ENCODE data around the gene IRX4. TPM values are rescaled to one million over a fixed set of nuclear protein-coding genes. Genes with fewer than 3 reads are reported as not detected.

The IRX4 gene
- total and polyA plus RNA-seq, 9 of the 15 experiments (the other 6 are each of a cell fraction or from before 2014, with no cell fraction given): not detected

- H2AFZ ChIP-seq (ENCODE audit: low read depth, low read length): no peak overlapping the region
- in situ Hi-C loops (cut with MboI): no loop called here
- peaks cover 17% of the 10 kb centered on the region for H4K20me1 ChIP-seq (replicated peaks; ENCODE audit: control insufficient read depth, insufficient read depth, low read length)
- ChIA-PET CTCF (ENCODE audit: low intra/inter-chr PET ratio) (no interaction called here), POLR2A (no interaction called here)
- H3K9me1 ChIP-seq (ENCODE audit: control insufficient read depth, insufficient read depth, low read length): no peaks in the 10 kb centered on the region
- intact Hi-C loops (cut with micrococcal nuclease): no loop called here
- H3K4me3 ChIP-seq: no peak overlapping the region
- FAIRE-seq (no peak), DNase-seq (ENCODE audit: extremely low read depth in 1 of 4, low spot score in 3 of 4) (no peak), ATAC-seq (no peak)
- under 1% methylated on average over 13 of the region's 13 CpGs for WGBS (ENCODE audit: insufficient coverage, low coverage, missing lambda C conversion rate)
- H3K79me2 ChIP-seq (ENCODE audit: control insufficient read depth, insufficient read depth, low read length): no peaks in the 10 kb centered on the region
- H3K27me3 ChIP-seq (ENCODE audit: control insufficient read depth in 2 of 2, insufficient read depth in 2 of 2, low read length in 2 of 2): peaks cover 34 to 58% of the 10 kb centered on the region in 2 experiments
- H3K27ac ChIP-seq (ENCODE audit: extremely low read depth, low read depth, low read length): no peak overlapping the region
- no peaks in the 10 kb centered on the region for H3K4me1 ChIP-seq (replicated peaks in 1 of 2; ENCODE audit: control insufficient read depth in 2 of 2, insufficient read depth in 2 of 2, low read length in 2 of 2)
- TF ChIP-seq MXD1 (CRISPR knock-in tag; IDR thresholded peaks at IDR 0.05; ENCODE audit: borderline replicate concordance, poor library complexity, severe bottlenecking) (no peak), ZNF76 (CRISPR knock-in tag; IDR thresholded peaks at IDR 0.05; ENCODE audit: borderline replicate concordance) (no peak), ZNF133 (CRISPR knock-in tag; IDR thresholded peaks at IDR 0.05) (no peak), MLLT1 (IDR thresholded peaks at IDR 0.05) (no peak)
- H3K36me3 ChIP-seq (ENCODE audit: control insufficient read depth, insufficient read depth, low read length): no peaks in the 10 kb centered on the region
- no peaks in the 10 kb centered on the region for H3K9me3 ChIP-seq (replicated peaks; ENCODE audit: control insufficient read depth, insufficient read depth, low read depth, low read length)
- no peak overlapping the region for H3K9ac ChIP-seq (ENCODE audit: insufficient read depth in 1 of 2, low read depth in 2 of 2, low read length in 2 of 2)
- BruUV-seq (replicated peaks): no TSS peak
- H3K4me2 ChIP-seq (ENCODE audit: insufficient read depth, low read length): no peak overlapping the region
These were observed 36.1 kb downstream of the IRX4 start for GRCh38 chr5:1846583-1846982.

Data from K562 (cell line).